ENCODE measurements around the gene ACOT7.

Gene ACOT7

GRCh38 chr1:6285336-6285735 lies 108.2 kb downstream of the ACOT7 start:
- no peak for DNase-seq (ENCODE audit: low read depth)

- no peak for DNase-seq (ENCODE audit: low read depth)
Measured at GRCh38 chr1:6282577-6283270, 110.8 kb downstream of the ACOT7 start.

GRCh38 chr1:6281511-6282402 lies 111.8 kb downstream of the ACOT7 start:
- no peak for DNase-seq (ENCODE audit: low read depth)

DNA sequence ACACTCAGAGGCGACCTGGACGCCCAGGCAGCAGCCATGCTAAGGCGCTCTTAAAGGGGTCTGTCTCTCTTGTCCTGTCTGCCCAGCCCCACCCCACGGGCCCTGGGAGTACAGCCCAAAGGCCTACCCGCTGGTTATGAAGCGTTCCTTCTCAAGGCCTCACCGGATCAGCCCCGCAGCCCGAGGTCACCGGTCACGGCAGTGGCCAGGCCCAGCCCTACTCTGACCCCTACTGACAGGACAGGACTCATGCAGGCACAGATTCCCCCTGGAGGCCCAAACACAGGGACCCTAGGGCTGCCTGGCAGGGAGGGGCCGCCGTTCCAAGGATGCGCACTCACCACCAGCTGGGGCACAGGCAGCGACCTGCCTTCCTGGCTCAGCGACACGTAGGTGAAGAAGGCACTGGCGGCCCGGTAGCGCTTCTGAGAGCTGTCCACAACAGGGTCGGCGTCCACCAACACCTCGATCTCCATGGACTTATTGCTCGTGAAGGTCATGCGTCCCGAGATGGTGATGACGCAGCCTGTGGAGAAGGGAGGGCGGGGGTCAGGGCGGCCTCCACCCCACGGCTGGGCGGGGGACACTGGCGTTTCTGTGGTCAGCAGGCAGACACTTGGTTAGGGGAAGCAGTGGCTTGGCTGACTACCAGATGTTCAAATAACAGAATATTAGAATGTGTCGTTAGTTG lies 112.7 kb downstream of the ACOT7 start:
- no peak for DNase-seq (ENCODE audit: low read depth)

- DNase-seq (ENCODE audit: low read depth) = no peak
Measured at GRCh38 chr1:6279613-6280383, 113.8 kb downstream of the ACOT7 start.

GRCh38 chr1:6279066-6279465 lies 114.5 kb downstream of the ACOT7 start:
- DNase-seq (ENCODE audit: low read depth) = no peak

DNA sequence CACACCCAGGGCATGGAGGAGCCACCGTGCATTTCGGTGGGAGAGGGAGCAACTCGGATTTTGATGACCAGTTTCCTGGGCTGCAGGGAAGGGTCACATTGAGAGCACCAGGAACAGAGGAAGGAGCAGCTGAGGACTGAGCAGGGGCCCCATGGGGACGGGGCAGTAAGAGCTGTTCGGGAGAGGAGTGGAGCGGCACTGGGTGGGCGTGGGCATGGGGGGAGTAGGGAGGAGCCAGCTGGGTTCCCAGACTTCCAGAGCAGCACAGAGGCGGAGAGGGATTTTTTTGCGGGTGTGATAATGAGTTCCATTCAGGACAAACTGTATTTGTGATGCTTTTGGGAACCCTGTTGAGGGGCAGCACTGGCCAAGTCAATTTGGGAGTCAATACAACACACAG lies 115.3 kb downstream of the ACOT7 start:
- DNase-seq (ENCODE audit: low read depth) = no peak

DNA sequence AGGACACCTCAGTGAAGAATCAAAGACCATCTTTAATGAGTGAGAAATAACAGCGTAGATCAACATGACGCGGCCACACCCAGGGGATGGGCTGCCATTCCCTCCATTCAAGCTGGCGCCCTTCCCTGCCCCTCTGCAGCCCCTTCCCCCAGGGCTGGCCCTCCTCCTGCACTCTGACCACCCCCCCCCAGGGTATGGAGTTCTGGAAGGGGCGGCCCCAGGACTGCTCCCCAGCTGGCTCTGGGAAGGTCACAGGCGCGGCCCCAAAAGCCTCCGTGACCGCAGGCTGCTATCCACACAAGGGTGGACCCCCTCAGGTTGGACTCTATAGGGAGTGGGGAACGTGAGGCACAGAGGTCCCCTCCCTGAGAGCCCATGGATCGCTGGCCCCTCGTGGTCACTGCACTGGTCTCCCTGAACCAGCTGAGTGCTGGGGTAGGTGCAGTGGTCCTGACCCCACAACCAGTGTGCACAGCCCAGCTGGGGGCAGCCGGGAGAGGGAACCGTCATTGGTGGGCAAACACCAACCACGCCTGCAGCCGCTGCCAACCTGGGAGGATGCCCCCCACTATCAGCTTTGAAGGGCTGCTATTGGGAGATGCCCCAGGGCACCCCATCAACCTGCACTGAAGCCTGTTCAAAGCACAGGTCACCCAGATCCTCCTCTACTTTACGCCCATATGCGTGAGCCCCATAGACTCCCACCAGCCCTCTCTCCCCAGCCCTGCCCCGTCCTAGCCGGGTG lies 116.6 kb downstream of the ACOT7 start:
- no peak for DNase-seq (ENCODE audit: low read depth)

DNA sequence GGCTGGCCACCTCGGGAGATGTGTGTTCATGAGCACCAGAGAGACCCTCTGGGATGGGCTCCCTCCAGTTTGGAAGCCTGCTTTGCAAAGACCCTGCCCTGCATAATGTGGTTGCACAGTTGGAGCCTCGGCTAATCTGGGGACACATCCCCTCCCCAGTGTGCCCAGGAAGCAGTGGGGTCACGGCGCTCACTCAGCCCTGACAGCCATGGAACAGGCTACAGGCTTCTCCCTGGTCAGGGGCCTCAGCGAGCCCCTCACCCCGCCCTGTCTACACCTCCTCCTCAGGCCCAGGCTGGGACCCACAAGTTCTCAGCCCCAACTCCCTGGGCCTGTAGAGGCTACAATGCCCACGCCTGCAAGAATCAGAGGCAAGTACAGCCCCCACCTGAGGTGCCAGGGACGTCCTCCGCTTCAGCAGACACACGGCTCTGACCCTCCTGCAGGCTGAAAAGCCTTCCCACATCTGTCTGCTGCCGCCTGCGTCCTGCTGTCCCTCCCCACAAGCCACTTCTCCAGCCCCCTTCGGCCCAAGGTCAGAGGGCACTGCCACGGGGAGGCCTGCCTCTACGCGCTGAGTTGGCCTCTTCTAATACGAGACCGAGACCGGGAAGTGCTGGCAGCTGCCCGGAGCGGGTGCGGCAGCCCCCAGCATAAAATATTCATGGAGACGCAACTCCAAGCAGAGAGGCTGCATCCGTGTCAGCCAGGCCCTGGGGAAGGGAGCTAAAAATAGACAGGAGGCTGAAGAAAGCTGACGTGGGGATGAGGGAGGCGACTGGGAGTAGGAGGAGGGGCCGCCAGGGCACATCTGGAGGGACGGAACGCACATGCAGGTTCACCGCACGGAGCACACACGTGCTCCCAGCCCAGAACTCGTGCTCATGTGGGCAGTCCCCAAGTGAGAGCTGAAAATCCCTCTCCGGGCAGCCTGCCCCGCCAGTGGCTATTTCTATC lies 117.5 kb downstream of the ACOT7 start:
- DNase-seq (ENCODE audit: low read depth) = no peak

DNA sequence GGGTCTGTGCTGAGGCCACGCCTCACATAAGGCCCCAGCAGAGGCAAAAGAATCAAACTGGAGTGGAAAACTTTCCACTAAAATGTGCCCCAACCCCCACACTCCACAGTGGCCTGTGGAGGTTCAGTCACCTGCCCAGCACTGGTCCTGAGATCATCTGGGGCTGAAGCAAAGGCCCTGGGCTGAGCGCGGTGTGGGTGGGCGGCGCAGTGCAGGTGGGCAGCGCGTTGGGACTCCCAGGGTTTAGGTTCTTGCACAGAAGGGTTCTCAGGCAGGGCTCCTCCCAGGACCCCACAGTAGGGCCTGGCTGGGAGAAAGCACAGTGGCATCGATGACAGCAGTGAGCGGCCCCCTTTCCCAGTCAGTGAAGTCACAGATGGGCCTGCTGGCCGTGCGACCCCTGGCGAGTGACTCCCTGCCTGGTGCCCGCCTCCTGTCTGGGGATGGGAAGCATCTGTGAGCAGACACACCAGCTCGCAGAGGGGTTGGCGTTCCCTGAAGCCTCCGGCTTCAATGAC lies 118.9 kb downstream of the ACOT7 start:
- no peak for DNase-seq (ENCODE audit: low read depth)

GRCh38 chr1:6274102-6274501 lies 119.5 kb downstream of the ACOT7 start:
- no peak for DNase-seq (ENCODE audit: low read depth)

DNA sequence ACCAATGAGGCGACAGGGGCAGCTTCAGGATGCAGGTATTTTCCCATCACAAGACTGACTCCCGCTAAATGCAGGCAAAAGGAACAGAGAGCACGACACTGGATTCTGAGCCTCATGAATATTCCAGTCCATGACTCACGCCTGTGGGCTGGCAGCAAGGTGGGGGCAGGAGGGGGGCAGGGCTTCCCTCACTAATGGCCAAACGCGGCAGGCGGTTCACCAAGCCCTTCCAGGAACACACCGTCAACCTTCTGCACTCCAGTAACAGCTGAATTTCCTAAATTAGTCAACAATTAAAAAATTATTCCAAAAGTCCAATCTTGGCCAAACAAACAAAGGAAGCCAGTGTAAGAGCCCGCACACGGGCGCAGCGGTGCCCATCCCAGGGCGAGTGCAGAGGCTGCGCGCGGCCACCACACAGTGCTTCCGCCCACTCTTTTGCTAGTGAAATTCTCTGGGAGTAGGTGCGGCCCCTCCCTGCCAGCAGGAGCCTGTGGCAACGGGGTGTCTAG lies 120.1 kb downstream of the ACOT7 start:
- DNase-seq (ENCODE audit: low read depth) = no peak

- DNase-seq (ENCODE audit: low read depth) = no peak
Measured at GRCh38 chr1:6272868-6273267, 120.7 kb downstream of the ACOT7 start.

- no peak for DNase-seq (ENCODE audit: low read depth)
Measured at GRCh38 chr1:6272452-6272851, 121.1 kb downstream of the ACOT7 start.

GRCh38 chr1:6271554-6271953 lies 122.0 kb downstream of the ACOT7 start:
- DNase-seq (ENCODE audit: low read depth) = no peak

DNA sequence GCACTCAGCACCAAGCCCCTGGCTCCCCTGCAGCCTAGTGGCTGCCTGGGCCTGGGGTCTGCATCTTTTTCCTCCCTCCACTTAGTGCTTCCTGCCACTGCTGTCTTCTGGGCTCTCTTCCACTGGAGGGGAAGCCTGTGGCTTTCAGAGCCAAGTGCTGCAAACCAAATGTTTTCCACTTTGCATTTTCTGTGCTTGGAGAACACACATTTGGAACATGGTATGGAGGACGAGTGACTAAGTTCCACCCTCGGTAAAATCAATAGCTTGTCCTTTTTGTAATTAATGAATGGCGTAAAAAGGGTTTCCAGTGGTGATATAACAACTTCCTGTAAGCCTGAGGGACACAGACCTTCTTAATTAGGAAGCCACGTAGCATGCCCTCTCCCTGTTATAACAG lies 122.6 kb downstream of the ACOT7 start:
- no peak for DNase-seq (ENCODE audit: low read depth)

DNA sequence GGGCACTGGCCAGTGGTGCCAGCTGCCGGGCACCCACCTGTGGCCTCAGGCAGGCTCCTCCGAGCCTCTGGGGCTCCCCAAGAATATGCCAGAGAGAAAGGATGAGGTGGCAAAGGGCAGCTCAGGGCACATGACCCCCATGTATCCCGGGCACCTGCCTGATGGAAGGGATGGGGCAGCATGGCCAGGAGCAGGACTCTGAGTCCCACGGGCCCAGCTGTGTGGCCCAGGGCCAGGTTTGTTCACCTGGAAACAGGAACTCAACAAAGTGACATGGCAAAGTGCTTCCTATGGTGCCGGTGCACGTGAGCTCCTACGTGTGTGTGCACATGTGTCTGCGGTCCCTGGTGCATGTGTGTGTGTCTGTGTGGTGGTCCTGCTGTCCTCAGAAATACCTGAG lies 123.2 kb downstream of the ACOT7 start:
- no peak for DNase-seq (ENCODE audit: low read depth)

DNA sequence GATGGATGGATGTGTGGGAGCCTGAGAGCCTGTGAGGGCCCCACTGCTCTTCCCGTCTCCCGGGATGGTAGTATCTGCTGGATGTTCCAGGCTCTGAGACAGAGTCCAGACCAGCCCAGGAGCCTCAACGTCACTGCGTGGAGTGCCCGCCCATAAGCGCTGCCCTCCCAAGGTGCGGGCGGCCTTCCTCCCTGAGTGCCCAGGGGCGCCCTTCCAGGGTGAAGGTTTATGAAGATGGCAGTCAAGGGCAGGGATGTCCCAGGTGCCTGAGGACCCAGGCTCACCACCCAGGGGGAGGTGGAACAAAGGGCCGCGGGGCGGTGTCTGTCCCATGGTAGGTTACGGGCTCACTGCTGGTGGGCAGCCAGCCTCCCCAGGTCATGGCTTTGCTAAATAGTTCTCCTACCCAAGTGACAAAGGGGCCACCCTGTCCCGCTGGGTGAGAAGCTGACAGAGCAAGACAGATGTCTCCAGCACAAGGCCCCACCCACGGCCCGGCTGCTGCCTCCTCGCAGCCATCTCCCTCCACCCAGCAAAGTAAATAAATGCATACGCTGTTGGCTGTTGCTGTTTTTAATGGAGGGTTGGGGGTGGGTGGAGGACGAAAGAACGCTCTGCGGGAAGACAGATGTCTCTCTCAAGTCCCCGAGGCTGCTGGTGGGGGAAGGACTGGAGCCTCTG lies 123.7 kb downstream of the ACOT7 start:
- DNase-seq (ENCODE audit: low read depth) = no peak

DNA sequence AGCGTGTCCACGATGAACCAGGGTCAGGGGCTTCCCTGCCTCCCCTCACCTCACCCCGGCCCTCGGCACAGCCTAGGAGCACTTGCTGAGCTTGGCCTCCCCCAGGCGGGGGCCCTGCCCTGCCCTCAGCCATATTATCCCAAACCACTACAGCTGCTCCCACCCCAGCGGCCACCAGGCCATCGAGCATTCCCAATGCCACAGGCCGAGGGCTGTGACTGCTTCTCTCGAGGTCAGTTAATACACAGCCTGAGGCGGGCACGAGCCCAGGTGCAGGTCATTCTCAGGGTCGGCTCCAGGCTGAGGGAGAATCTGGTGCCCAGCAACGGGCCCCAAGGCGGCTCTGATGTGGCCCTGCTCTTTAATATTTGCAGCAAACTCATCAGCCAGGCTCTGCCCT lies 124.3 kb downstream of the ACOT7 start:
- DNase-seq (ENCODE audit: low read depth) = no peak
